ENCODE data around the gene DDR1. TPM values are rescaled to one million over a fixed set of nuclear protein-coding genes. Genes with fewer than 3 reads are reported as not detected.

The DDR1 gene
- total RNA-seq, 1 donor from 2014 or later: 146 TPM

GRCh38 chr6:30879684-30880427, 4.5 kb upstream of the DDR1 start:
- no peak for TF ChIP-seq CTCF (IDR thresholded peaks at IDR 0.05)
- H3K27me3 Mint-ChIP-seq (ENCODE audit: unreplicated experiment): no peaks in the 10 kb centered on the region
- no peak overlapping the region for H3K27ac Mint-ChIP-seq (ENCODE audit: unreplicated experiment)
- H3K4me1 Mint-ChIP-seq (ENCODE audit: unreplicated experiment): peaks cover 67% of the 10 kb centered on the region
- H3K36me3 Mint-ChIP-seq (ENCODE audit: unreplicated experiment): no peaks in the 10 kb centered on the region
- DNase-seq (ENCODE audit: extremely low spot score, unreplicated experiment): no peak
- no peak overlapping the region for H3K4me3 Mint-ChIP-seq (ENCODE audit: unreplicated experiment)
- H3K9me3 Mint-ChIP-seq (ENCODE audit: unreplicated experiment): no peaks in the 10 kb centered on the region

- peaks cover 66% of the 10 kb centered on the region for H3K4me1 Mint-ChIP-seq (ENCODE audit: unreplicated experiment)
- no peak overlapping the region for H3K4me3 Mint-ChIP-seq (ENCODE audit: unreplicated experiment)
- no peak for TF ChIP-seq CTCF (IDR thresholded peaks at IDR 0.05)
- H3K9me3 Mint-ChIP-seq (ENCODE audit: unreplicated experiment): no peaks in the 10 kb centered on the region
- H3K36me3 Mint-ChIP-seq (ENCODE audit: unreplicated experiment): no peaks in the 10 kb centered on the region
- peak overlapping the region; percentile 92 for H3K27ac Mint-ChIP-seq (ENCODE audit: unreplicated experiment)
- no peak for DNase-seq (ENCODE audit: extremely low spot score, unreplicated experiment)
- no peaks in the 10 kb centered on the region for H3K27me3 Mint-ChIP-seq (ENCODE audit: unreplicated experiment)
Observed at GRCh38 chr6:30880698-30881252, 3.5 kb upstream of the DDR1 start.

- peak overlapping the region; percentile 92 for H3K27ac Mint-ChIP-seq (ENCODE audit: unreplicated experiment)
- peaks cover 66% of the 10 kb centered on the region for H3K4me1 Mint-ChIP-seq (ENCODE audit: unreplicated experiment)
- H3K36me3 Mint-ChIP-seq (ENCODE audit: unreplicated experiment): no peaks in the 10 kb centered on the region
Observed at GRCh38 chr6:30881392-30882203, 2.7 kb upstream of the DDR1 start.

GRCh38 chr6:30882204-30882758, 2.0 kb upstream of the DDR1 start:
- peak overlapping the region; percentile 8 for H3K4me3 Mint-ChIP-seq (ENCODE audit: unreplicated experiment)
- H3K27ac Mint-ChIP-seq (ENCODE audit: unreplicated experiment): peak overlapping the region; percentile 92
- no peaks in the 10 kb centered on the region for H3K27me3 Mint-ChIP-seq (ENCODE audit: unreplicated experiment)
- no peak for TF ChIP-seq CTCF (IDR thresholded peaks at IDR 0.05)
- H3K4me1 Mint-ChIP-seq (ENCODE audit: unreplicated experiment): peaks cover 69% of the 10 kb centered on the region
- no peaks in the 10 kb centered on the region for H3K36me3 Mint-ChIP-seq (ENCODE audit: unreplicated experiment)
- no peaks in the 10 kb centered on the region for H3K9me3 Mint-ChIP-seq (ENCODE audit: unreplicated experiment)
- no peak for DNase-seq (ENCODE audit: extremely low spot score, unreplicated experiment)

More at GRCh38 chr6:30881392-30882203, 2.7 kb upstream of the DDR1 start:
- no peak for TF ChIP-seq CTCF (IDR thresholded peaks at IDR 0.05)
- no peaks in the 10 kb centered on the region for H3K9me3 Mint-ChIP-seq (ENCODE audit: unreplicated experiment)
- H3K27me3 Mint-ChIP-seq (ENCODE audit: unreplicated experiment): no peaks in the 10 kb centered on the region
- H3K4me3 Mint-ChIP-seq (ENCODE audit: unreplicated experiment): peak overlapping the region; percentile 8
- no peak for DNase-seq (ENCODE audit: extremely low spot score, unreplicated experiment)
